HCT116 (cell line): Measurements from ENCODE around the gene PGPEP1. TPM values are rescaled to one million over a fixed set of nuclear protein-coding genes. Genes with fewer than 3 reads are reported as not detected.
A peak's percentile ranks its signal among the peaks of the same experiment; 100 is the strongest.

Experiments
- ATAC-seq: fragments of 200-7000 bp; cut with Tn5 transposase; 2 replicates; pipeline ENCODE4 v1.9.1; 2020; ENCODE audit warnings: mild to moderate bottlenecking, moderate library complexity
- BruUV-seq: library from RNA; stranded (reverse); fragments of 400-500 nt; replicated peaks from 2 replicates; lab custom pipeline; 2021; lab: Mats Ljungman, UMichigan
- CTCF ChIA-PET: fragments of 300-600 bp; sonication (Branson Sonifier 250); formaldehyde crosslinking; loops from one replicate; lab custom pipeline; 2021; ENCODE audit warnings: antibody characterized with exemption; lab: Charles Lee
- POLR2A ChIA-PET: fragments of 300-600, 350-600 bp; sonication (Branson Sonifier 250); formaldehyde crosslinking; loops from one replicate; lab custom pipeline; 2021; ENCODE audit warnings: antibody characterized with exemption; lab: Charles Lee
- RAD21 ChIA-PET, 2 experiments: fragments of 300-600 bp; sonication (Branson Sonifier 250); formaldehyde crosslinking; loops; one replicate each; lab custom pipeline; 2023; ENCODE audit warnings: low total read pairs in 2 of 2; ENCODE audit not compliant: uncharacterized antibody in 2 of 2, unreplicated experiment in 2 of 2, low non-redundant PET in 1 of 2; lab: Charles Lee
- DNase-seq: peaks from one replicate; pipeline ENCODE4 v3.0.0-alpha.2; 2010; ENCODE audit warnings: low read depth, low spot score
- H2AFZ ChIP-seq: fragments of 200-600 bp; shearing (Covaris generic), sonication (generic); 2 replicates; pipeline ENCODE4 v1.6.1; 2017; ENCODE audit warnings: low read depth, mixed run types, mixed read lengths, antibody characterized with exemption, low read length; ENCODE audit not compliant: poor library complexity, severe bottlenecking
- H3K27ac ChIP-seq: 2 replicates; pipeline ENCODE4 v1.5.1; 2012; ENCODE audit warnings: low read depth, low read length
- H3K27me3 ChIP-seq: fragments of 200-600 bp; sonication (generic); 2 replicates; pipeline ENCODE4 v1.6.1; 2016; ENCODE audit warnings: mixed run types, low read length, mixed read lengths; ENCODE audit not compliant: insufficient read depth
- H3K36me3 ChIP-seq, 2 experiments: fragments of 200-500 bp in 1 of 2; fragments of 200-600 bp in 1 of 2; sonication (Bioruptor generic) in 1 of 2; sonication (generic) in 1 of 2; 2 replicates each; pipeline versions ENCODE4 v1.5.1 to v1.6.1; 2014 to 2016; ENCODE audit warnings: low read length in 2 of 2, inconsistent platforms in 1 of 2, mixed read lengths in 1 of 2, mixed run types in 1 of 2; ENCODE audit not compliant: insufficient read depth in 2 of 2, control insufficient read depth in 1 of 2
- H3K4me1 ChIP-seq, 2 experiments: fragments of 200-600 bp in 1 of 2; sonication (generic) in 1 of 2; 2 replicates each; pipeline versions ENCODE4 v1.5.1 to v1.6.1; 2012 to 2017; ENCODE audit warnings: low read length in 2 of 2, inconsistent platforms in 1 of 2, mild to moderate bottlenecking in 1 of 2, mixed read lengths in 1 of 2, mixed run types in 1 of 2, moderate library complexity in 1 of 2; ENCODE audit not compliant: insufficient read depth in 2 of 2, control insufficient read depth in 1 of 2
- H3K4me2 ChIP-seq: fragments of 200-600 bp; sonication (generic); 2 replicates; pipeline ENCODE4 v1.6.1; 2017; ENCODE audit warnings: mixed run types, low read length, mixed read lengths
- H3K4me3 ChIP-seq, 2 experiments: fragments of 200-600 bp in 1 of 2; sonication (generic) in 1 of 2; replicated peaks in 1 of 2; 2 replicates each; pipeline ENCODE4 v1.5.1; 2011 to 2016; ENCODE audit warnings: low read length in 2 of 2, control low read depth in 1 of 2, low read depth in 1 of 2, mild to moderate bottlenecking in 1 of 2, mixed read lengths in 1 of 2, mixed run types in 1 of 2
- H3K79me2 ChIP-seq: fragments of 200-600 bp; sonication (generic); 2 replicates; pipeline ENCODE4 v1.6.1; 2017; ENCODE audit warnings: mild to moderate bottlenecking, mixed run types, low read length, moderate library complexity, mixed read lengths; ENCODE audit not compliant: insufficient read depth
- H3K9ac ChIP-seq: fragments of 200-600 bp; sonication (generic); 2 replicates; pipeline ENCODE4 v1.6.1; 2016; ENCODE audit warnings: low read length, mixed read lengths
- H3K9me2 ChIP-seq: fragments of 200-600 bp; sonication (generic), shearing (Covaris generic); 2 replicates; pipeline ENCODE4 v1.6.1; 2017; ENCODE audit warnings: mixed run types, mild to moderate bottlenecking, moderate library complexity; ENCODE audit not compliant: insufficient read depth
- H3K9me3 ChIP-seq, 2 experiments: fragments of 200-500 bp in 1 of 2; fragments of 200-600 bp in 1 of 2; sonication (Bioruptor generic) in 1 of 2; sonication (generic) in 1 of 2; 2 replicates each; pipeline ENCODE4 v1.6.1; 2014 to 2017; ENCODE audit warnings: low read length in 2 of 2, mixed read lengths in 2 of 2, inconsistent platforms in 1 of 2, low read depth in 1 of 2, mild to moderate bottlenecking in 1 of 2, mixed run types in 1 of 2, moderate library complexity in 1 of 2; ENCODE audit not compliant: control insufficient read depth in 1 of 2, insufficient read depth in 1 of 2
- H4K20me1 ChIP-seq: fragments of 200-600 bp; sonication (generic), shearing (Covaris generic); 2 replicates; pipeline ENCODE4 v1.6.1; 2017; ENCODE audit warnings: mixed run types, mild to moderate bottlenecking, moderate library complexity; ENCODE audit not compliant: insufficient read depth
- ATF3 ChIP-seq: IDR thresholded peaks from 2 replicates; pipeline ENCODE4 v1.6.1; 2012
- CBX3 ChIP-seq: IDR thresholded peaks from 2 replicates; pipeline ENCODE4 v1.6.1; 2012; ENCODE audit warnings: low read depth
- CTCF ChIP-seq, 3 experiments: fragments of 200-600 bp in 1 of 3; sonication (generic) in 1 of 3; IDR thresholded peaks in 2 of 3; conservative IDR thresholded peaks in 1 of 3; 2 replicates each; pipeline ENCODE4 v1.5.1; 2012 to 2017; ENCODE audit warnings: low read depth in 2 of 3, low read length in 2 of 3, antibody characterized with exemption in 1 of 3, borderline replicate concordance in 1 of 3, control low read depth in 1 of 3, mild to moderate bottlenecking in 1 of 3, mixed read lengths in 1 of 3, mixed run types in 1 of 3, moderate library complexity in 1 of 3; ENCODE audit not compliant: insufficient read depth in 1 of 3
- EGR1 ChIP-seq: IDR thresholded peaks from 2 replicates; pipeline ENCODE4 v1.6.1; 2012; ENCODE audit warnings: low read depth
- ELF1 ChIP-seq: IDR thresholded peaks from 2 replicates; pipeline ENCODE4 v1.6.1; 2012; ENCODE audit warnings: low read depth, borderline replicate concordance
- EZH2 ChIP-seq: fragments of 200-600 bp; sonication (generic); IDR thresholded peaks from 2 replicates; pipeline ENCODE4 v1.6.1; 2017; ENCODE audit warnings: antibody characterized with exemption, mixed run types
- EZH2phosphoT487 ChIP-seq: fragments of 200-600 bp; IDR thresholded peaks from 2 replicates; pipeline ENCODE4 v1.6.1; 2018; ENCODE audit warnings: antibody characterized with exemption, borderline replicate concordance
- JUND ChIP-seq: IDR thresholded peaks from 2 replicates; pipeline ENCODE4 v1.6.1; 2012
- MAX ChIP-seq: IDR thresholded peaks from 2 replicates; pipeline ENCODE4 v1.6.1; 2012
- POLR2AphosphoS5 ChIP-seq: IDR thresholded peaks from 2 replicates; pipeline ENCODE4 v1.6.1; 2011; ENCODE audit warnings: mild to moderate bottlenecking, low read depth, low read length, moderate library complexity
- SIN3A ChIP-seq: IDR thresholded peaks from 2 replicates; pipeline ENCODE4 v1.6.1; 2012; ENCODE audit warnings: low read depth
- SP1 ChIP-seq: IDR thresholded peaks from 2 replicates; pipeline ENCODE4 v1.6.1; 2012; ENCODE audit warnings: low read depth
- SRF ChIP-seq: IDR thresholded peaks from 2 replicates; pipeline ENCODE4 v1.6.1; 2012; ENCODE audit warnings: low read depth
- TCF7L2 ChIP-seq: IDR thresholded peaks from 2 replicates; pipeline ENCODE4 v1.7.0; 2011; ENCODE audit warnings: borderline replicate concordance, inconsistent platforms; ENCODE audit not compliant: insufficient read depth, insufficient read length; ENCODE audit errors: extremely low read depth
- YY1 ChIP-seq: IDR thresholded peaks from 2 replicates; pipeline ENCODE4 v1.6.1; 2011; ENCODE audit warnings: low read length, low read depth, moderate library complexity, mild to moderate bottlenecking; ENCODE audit not compliant: insufficient replicate concordance; ENCODE audit errors: extremely low read depth
- ZFX ChIP-seq: fragments of 450-650 bp; IDR thresholded peaks from 2 replicates; pipeline ENCODE4 v1.6.1; 2017
- intact Hi-C: fragments of 100-400 bp; cut with micrococcal nuclease; formaldehyde crosslinking; loops from 2 replicates; pipeline ENCODE4 v1.10.0; 2022
- total RNA-seq: library from RNA; stranded (reverse); gene quantifications from one replicate; pipeline ENCODE4 v1.2.1, GENCODE V29; 2021; ENCODE audit not compliant: unreplicated experiment
- TF ChIP-seq, protein P1 (sequence below): IDR thresholded peaks from 2 replicates; pipeline ENCODE4 v1.6.1; 2012; ENCODE audit warnings: low read depth

The PGPEP1 gene
- total RNA-seq, 1 experiment from 2014 or later = 30.9 TPM

GRCh38 chr19:18418029-18418482, 77.7 kb downstream of the PGPEP1 start:
- Histone ChIP-seq H3K9me2 (no peaks in the 10 kb centered on the region), H3K36me3 (no peaks in the 10 kb centered on the region; a peak in 1 of 4 replicates), H3K4me2 (peak overlapping the region; percentile 100), H3K27me3 (no peaks in the 10 kb centered on the region), H3K79me2 (peaks cover 38% of the 10 kb centered on the region), H2AFZ (no peak overlapping the region), H3K9ac (peak overlapping the region; percentile 96), H3K9me3 (no peaks in the 10 kb centered on the region), H3K4me3 (peak overlapping the region; percentile 53 to 92), H3K4me1 (peaks cover 54 to 80% of the 10 kb centered on the region in 2 experiments), H3K27ac (peak overlapping the region; percentile 98), H4K20me1 (no peaks in the 10 kb centered on the region)
- BruUV-seq = no TSS peak
- POLR2A ChIA-PET = interaction anchor here (0.9 to 5.3 kb wide), 7 partner anchors 13 to 138 kb away, joined by 3 to 45 read pairs (median 6); partner anchors contain the start of genes GDF15 and JUND
- RAD21 ChIA-PET = no interaction called here
- no peak for DNase-seq
- CTCF ChIA-PET = interaction anchor here (0.7 to 3.5 kb wide), 5 partner anchors 8 to 498 kb away, joined by 3 to 11 read pairs (median 3); no protein-coding TSS in a partner anchor
- TF ChIP-seq SP1 (no peak), YY1 (no peak), EZH2phosphoT487 (no peak), ELF1 (no peak), SRF (no peak), EGR1 (no peak), MAX (no peak), ZFX (no peak), ATF3 (no peak), TCF7L2 (no peak), EZH2 (no peak), SIN3A (no peak), CBX3 (no peak), JUND (no peak), POLR2AphosphoS5 (no peak), CTCF (IDR thresholded peaks at IDR 0.05 in 2 of 3, conservative IDR thresholded peaks at IDR 0.05 in 1 of 3; ENCODE audit: borderline replicate concordance in 1 of 3, insufficient read depth in 1 of 3, low read depth in 2 of 3, low read length in 2 of 3) (no peak)
- TF ChIP-seq, protein P1, sequence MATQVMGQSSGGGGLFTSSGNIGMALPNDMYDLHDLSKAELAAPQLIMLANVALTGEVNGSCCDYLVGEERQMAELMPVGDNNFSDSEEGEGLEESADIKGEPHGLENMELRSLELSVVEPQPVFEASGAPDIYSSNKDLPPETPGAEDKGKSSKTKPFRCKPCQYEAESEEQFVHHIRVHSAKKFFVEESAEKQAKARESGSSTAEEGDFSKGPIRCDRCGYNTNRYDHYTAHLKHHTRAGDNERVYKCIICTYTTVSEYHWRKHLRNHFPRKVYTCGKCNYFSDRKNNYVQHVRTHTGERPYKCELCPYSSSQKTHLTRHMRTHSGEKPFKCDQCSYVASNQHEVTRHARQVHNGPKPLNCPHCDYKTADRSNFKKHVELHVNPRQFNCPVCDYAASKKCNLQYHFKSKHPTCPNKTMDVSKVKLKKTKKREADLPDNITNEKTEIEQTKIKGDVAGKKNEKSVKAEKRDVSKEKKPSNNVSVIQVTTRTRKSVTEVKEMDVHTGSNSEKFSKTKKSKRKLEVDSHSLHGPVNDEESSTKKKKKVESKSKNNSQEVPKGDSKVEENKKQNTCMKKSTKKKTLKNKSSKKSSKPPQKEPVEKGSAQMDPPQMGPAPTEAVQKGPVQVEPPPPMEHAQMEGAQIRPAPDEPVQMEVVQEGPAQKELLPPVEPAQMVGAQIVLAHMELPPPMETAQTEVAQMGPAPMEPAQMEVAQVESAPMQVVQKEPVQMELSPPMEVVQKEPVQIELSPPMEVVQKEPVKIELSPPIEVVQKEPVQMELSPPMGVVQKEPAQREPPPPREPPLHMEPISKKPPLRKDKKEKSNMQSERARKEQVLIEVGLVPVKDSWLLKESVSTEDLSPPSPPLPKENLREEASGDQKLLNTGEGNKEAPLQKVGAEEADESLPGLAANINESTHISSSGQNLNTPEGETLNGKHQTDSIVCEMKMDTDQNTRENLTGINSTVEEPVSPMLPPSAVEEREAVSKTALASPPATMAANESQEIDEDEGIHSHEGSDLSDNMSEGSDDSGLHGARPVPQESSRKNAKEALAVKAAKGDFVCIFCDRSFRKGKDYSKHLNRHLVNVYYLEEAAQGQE = no peak
- ATAC-seq = no peak
- intact Hi-C loops = no loop called here
